SK-N-SH (cell line): Measurements from ENCODE around the gene TBX15. TPM values are rescaled to one million over a fixed set of nuclear protein-coding genes. Genes with fewer than 3 reads are reported as not detected.

Experiments used
- CTCF ChIA-PET: fragments of 300-600, 350-600 bp; formaldehyde crosslinking; extraction: SDS; loops from one replicate; lab custom pipeline; 2021; lab: Yijun Ruan, JAX
- POLR2A ChIA-PET: fragments of 350-600 bp; sonication (Branson Sonifier 250); formaldehyde crosslinking; extraction: SDS; loops from one replicate; lab custom pipeline; 2020; ENCODE audit warnings: antibody characterized with exemption, inconsistent platforms; lab: Yijun Ruan, JAX
- DNase-seq: peaks from one replicate; pipeline ENCODE4 v3.0.0; 2012
- H2AFZ ChIP-seq: fragments of 200-600 bp; sonication (generic); 2 replicates; pipeline ENCODE4 v1.8.1; 2016; ENCODE audit warnings: antibody characterized with exemption, mild to moderate bottlenecking, low read depth
- H3F3A ChIP-seq: fragments of 200-600 bp; sonication (generic); replicated peaks from 2 replicates; pipeline ENCODE3; 2016; ENCODE audit warnings: antibody characterized with exemption, mild to moderate bottlenecking; ENCODE audit not compliant: insufficient read depth
- H3K27ac ChIP-seq, 2 experiments: fragments of 200-500 bp in 1 of 2; fragments of 200-600 bp in 1 of 2; sonication (Bioruptor generic) in 1 of 2; sonication (generic), shearing (Covaris generic) in 1 of 2; 2 replicates each; pipeline versions ENCODE4 v1.5.1 to v1.6.1; 2014 to 2016; ENCODE audit warnings: low read depth in 2 of 2, inconsistent platforms in 1 of 2, low read length in 1 of 2, mild to moderate bottlenecking in 1 of 2, mixed read lengths in 1 of 2
- H3K27me3 ChIP-seq: fragments of 200-600 bp; sonication (generic), shearing (Covaris generic); 2 replicates; pipeline ENCODE4 v1.6.1; 2016; ENCODE audit warnings: mixed run types; ENCODE audit not compliant: insufficient read depth
- H3K36me3 ChIP-seq, 2 experiments: fragments of 200-500 bp in 1 of 2; fragments of 200-600 bp in 1 of 2; sonication (Bioruptor generic) in 1 of 2; sonication (generic) in 1 of 2; replicated peaks in 1 of 2; 2 replicates each; pipeline versions ENCODE3 to v1.5.1; 2014 to 2016; ENCODE audit warnings: low read length in 1 of 2, mild to moderate bottlenecking in 1 of 2; ENCODE audit not compliant: insufficient read depth in 2 of 2, control insufficient read depth in 1 of 2
- H3K4me1 ChIP-seq, 2 experiments: fragments of 200-500 bp in 1 of 2; fragments of 200-600 bp in 1 of 2; sonication (Bioruptor generic) in 1 of 2; sonication (generic), shearing (Covaris generic) in 1 of 2; 2 replicates each; pipeline versions ENCODE4 v1.5.1 to v1.6.1; 2014 to 2016; ENCODE audit warnings: low read depth in 1 of 2, low read length in 1 of 2, mixed run types in 1 of 2; ENCODE audit not compliant: insufficient read depth in 2 of 2, control insufficient read depth in 1 of 2
- H3K4me2 ChIP-seq: fragments of 200-600 bp; sonication (generic), shearing (Covaris generic); 2 replicates; pipeline ENCODE4 v1.6.1; 2017; ENCODE audit warnings: mixed run types
- H3K4me3 ChIP-seq, 2 experiments: fragments of 200-500 bp in 1 of 2; fragments of 200-600 bp in 1 of 2; sonication (Bioruptor generic) in 1 of 2; sonication (generic), shearing (Covaris generic) in 1 of 2; 2 replicates each; pipeline versions ENCODE4 v1.5.1 to v1.8.1; 2014 to 2016; ENCODE audit warnings: low read depth in 2 of 2, inconsistent platforms in 1 of 2, low read length in 1 of 2, mild to moderate bottlenecking in 1 of 2, mixed read lengths in 1 of 2, moderate library complexity in 1 of 2
- H3K79me2 ChIP-seq: fragments of 200-600 bp; sonication (generic); 2 replicates; pipeline ENCODE4 v1.8.1; 2017; ENCODE audit warnings: mild to moderate bottlenecking; ENCODE audit not compliant: insufficient read depth
- H3K9ac ChIP-seq: fragments of 200-600 bp; sonication (generic); 2 replicates; pipeline ENCODE4 v1.6.1; 2017; ENCODE audit warnings: mixed run types
- H3K9me2 ChIP-seq: fragments of 200-600 bp; sonication (generic); 2 replicates; pipeline ENCODE4 v1.6.1; 2017; ENCODE audit warnings: mixed run types
- H3K9me3 ChIP-seq: fragments of 200-600 bp; sonication (generic); 2 replicates; pipeline ENCODE4 v1.6.1; 2017; ENCODE audit warnings: mixed run types, mild to moderate bottlenecking, moderate library complexity
- H4K20me1 ChIP-seq: fragments of 200-600 bp; sonication (generic); 2 replicates; pipeline ENCODE4 v1.6.1; 2017; ENCODE audit warnings: mild to moderate bottlenecking, mixed run types; ENCODE audit not compliant: insufficient read depth
- EP300 ChIP-seq, 2 experiments: IDR thresholded peaks; 2 replicates each; pipeline versions ENCODE4 v1.4.0 to v1.6.1; 2012; ENCODE audit warnings: borderline replicate concordance in 1 of 2, low read depth in 1 of 2, low read length in 1 of 2
- EZH2phosphoT487 ChIP-seq: fragments of 200-600 bp; sonication (generic); IDR thresholded peaks from 2 replicates; pipeline ENCODE4 v1.6.1; 2017; ENCODE audit warnings: low read depth, mixed run types, mild to moderate bottlenecking, antibody characterized with exemption, moderate library complexity, borderline replicate concordance
- FOXJ3 ChIP-seq: sonication (generic); formaldehyde crosslinking; IDR thresholded peaks from 2 replicates; pipeline ENCODE4 v1.5.1; 2020; ENCODE audit warnings: mild to moderate bottlenecking, missing genetic modification reagents
- FOXM1 ChIP-seq: IDR thresholded peaks from 2 replicates; pipeline ENCODE4 v1.4.0; 2012; ENCODE audit warnings: low read depth, mild to moderate bottlenecking
- GATA2 ChIP-seq: sonication (generic); formaldehyde crosslinking; IDR thresholded peaks from 2 replicates; pipeline ENCODE4 v1.5.0; 2020; ENCODE audit warnings: mild to moderate bottlenecking, missing genetic modification reagents
- IRF3 ChIP-seq: fragments of 150-350 bp; IDR thresholded peaks from 2 replicates; pipeline ENCODE4 v1.6.1; 2016; ENCODE audit warnings: mild to moderate bottlenecking, low read depth, low read length
- NFIC ChIP-seq: IDR thresholded peaks from 2 replicates; pipeline ENCODE4 v1.4.0; 2012; ENCODE audit warnings: borderline replicate concordance
- POLR2AphosphoS5 ChIP-seq: IDR thresholded peaks from 2 replicates; pipeline ENCODE4 v1.6.1; 2012; ENCODE audit warnings: low read depth, low read length
- RCOR1 ChIP-seq: fragments of 150-350 bp; IDR thresholded peaks from 2 replicates; pipeline ENCODE4 v1.6.1; 2017; ENCODE audit warnings: antibody characterized with exemption, low read length
- TAF1 ChIP-seq: IDR thresholded peaks from 2 replicates; pipeline ENCODE4 v1.6.1; 2012; ENCODE audit warnings: low read depth, mild to moderate bottlenecking, low read length, moderate library complexity, borderline replicate concordance
- TCF12 ChIP-seq: IDR thresholded peaks from 2 replicates; pipeline ENCODE4 v1.4.0; 2012
- TEAD4 ChIP-seq: IDR thresholded peaks from 2 replicates; pipeline ENCODE4 v1.4.0; 2012; ENCODE audit warnings: mild to moderate bottlenecking, borderline replicate concordance; ENCODE audit not compliant: insufficient read depth
- YY1 ChIP-seq: IDR thresholded peaks from 2 replicates; pipeline ENCODE4 v1.4.0; 2012; ENCODE audit warnings: low read depth, mild to moderate bottlenecking
- WGBS: methylation state at CpG from one replicate; pipeline ENCODE4 v1.1.6; 2017; ENCODE audit warnings: low lambda C conversion rate; 5-methylcytosine and 5-hydroxymethylcytosine counted together
- polyA plus RNA-seq, 3 experiments: library from polyadenylated mRNA; depleted of rRNA; stranded (reverse); fragments of >200 nt; gene quantifications; 2 replicates each; pipeline ENCODE4 v1.2.3, GENCODE V29; 2012
- TF ChIP-seq, protein P1 (sequence below): IDR thresholded peaks from 2 replicates; pipeline ENCODE4 v1.4.0; 2012; ENCODE audit warnings: low read depth, borderline replicate concordance
- TF ChIP-seq, protein P2 (sequence below): fragments of 200-600 bp; sonication (generic); IDR thresholded peaks from 2 replicates; pipeline ENCODE4 v1.6.1; 2017; ENCODE audit warnings: antibody characterized with exemption, mild to moderate bottlenecking, moderate library complexity

TBX15 gene
- polyA plus RNA-seq, 1 of the 3 experiments (the other 2 are of a cell fraction) = 0.02 TPM

DNA sequence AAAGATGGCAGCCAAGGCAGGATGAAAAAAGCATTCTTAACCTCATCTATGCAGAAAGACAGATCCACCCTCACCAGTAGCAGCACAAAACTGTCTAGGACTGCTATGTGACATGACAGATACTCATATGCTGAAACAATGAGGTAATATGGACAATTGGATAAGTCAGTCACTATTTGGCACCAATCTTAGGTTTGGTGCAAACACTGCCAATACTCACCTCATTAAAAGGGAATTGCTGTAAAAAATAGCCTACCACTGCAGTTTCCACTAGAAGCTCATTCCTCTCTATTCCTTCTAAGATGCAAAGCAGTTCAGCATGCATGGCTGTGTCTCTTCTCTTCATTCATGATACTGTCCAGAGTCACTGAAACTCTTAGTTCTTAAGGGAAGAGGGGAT is 91.7 kb downstream of the TBX15 start:
- TF ChIP-seq TAF1 = no peak
- TF ChIP-seq TCF12 = no peak
- no peak for TF ChIP-seq NFIC
- TF ChIP-seq FOXJ3 (CRISPR knock-in tag) = no peak
- no peak for TF ChIP-seq EP300 (IDR thresholded peaks at IDR 0.05; ENCODE audit: borderline replicate concordance in 1 of 2, low read depth in 1 of 2, low read length in 1 of 2)
- TF ChIP-seq, protein P1, sequence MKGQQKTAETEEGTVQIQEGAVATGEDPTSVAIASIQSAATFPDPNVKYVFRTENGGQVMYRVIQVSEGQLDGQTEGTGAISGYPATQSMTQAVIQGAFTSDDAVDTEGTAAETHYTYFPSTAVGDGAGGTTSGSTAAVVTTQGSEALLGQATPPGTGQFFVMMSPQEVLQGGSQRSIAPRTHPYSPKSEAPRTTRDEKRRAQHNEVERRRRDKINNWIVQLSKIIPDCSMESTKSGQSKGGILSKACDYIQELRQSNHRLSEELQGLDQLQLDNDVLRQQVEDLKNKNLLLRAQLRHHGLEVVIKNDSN = no peak
- TF ChIP-seq FOXM1 = no peak
- TF ChIP-seq IRF3 = no peak
- TF ChIP-seq, protein P2, sequence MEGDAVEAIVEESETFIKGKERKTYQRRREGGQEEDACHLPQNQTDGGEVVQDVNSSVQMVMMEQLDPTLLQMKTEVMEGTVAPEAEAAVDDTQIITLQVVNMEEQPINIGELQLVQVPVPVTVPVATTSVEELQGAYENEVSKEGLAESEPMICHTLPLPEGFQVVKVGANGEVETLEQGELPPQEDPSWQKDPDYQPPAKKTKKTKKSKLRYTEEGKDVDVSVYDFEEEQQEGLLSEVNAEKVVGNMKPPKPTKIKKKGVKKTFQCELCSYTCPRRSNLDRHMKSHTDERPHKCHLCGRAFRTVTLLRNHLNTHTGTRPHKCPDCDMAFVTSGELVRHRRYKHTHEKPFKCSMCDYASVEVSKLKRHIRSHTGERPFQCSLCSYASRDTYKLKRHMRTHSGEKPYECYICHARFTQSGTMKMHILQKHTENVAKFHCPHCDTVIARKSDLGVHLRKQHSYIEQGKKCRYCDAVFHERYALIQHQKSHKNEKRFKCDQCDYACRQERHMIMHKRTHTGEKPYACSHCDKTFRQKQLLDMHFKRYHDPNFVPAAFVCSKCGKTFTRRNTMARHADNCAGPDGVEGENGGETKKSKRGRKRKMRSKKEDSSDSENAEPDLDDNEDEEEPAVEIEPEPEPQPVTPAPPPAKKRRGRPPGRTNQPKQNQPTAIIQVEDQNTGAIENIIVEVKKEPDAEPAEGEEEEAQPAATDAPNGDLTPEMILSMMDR = no peak
- TF ChIP-seq YY1 = no peak
- no peak for TF ChIP-seq EZH2phosphoT487
- no peak for TF ChIP-seq GATA2 (CRISPR knock-in tag)
- Histone ChIP-seq H4K20me1 (no peaks in the 10 kb centered on the region), H3K4me2 (no peak overlapping the region), H3K79me2 (no peaks in the 10 kb centered on the region), H3K4me3 (no peak overlapping the region), H3K27ac (no peak overlapping the region), H3K36me3 (no peaks in the 10 kb centered on the region), H3K27me3 (no peaks in the 10 kb centered on the region), H3K9ac (no peak overlapping the region), H2AFZ (no peak overlapping the region), H3F3A (no peaks in the 10 kb centered on the region), H3K9me2 (no peaks in the 10 kb centered on the region), H3K4me1 (no peaks in the 10 kb centered on the region), H3K9me3 (no peaks in the 10 kb centered on the region)
- no peak for DNase-seq
- POLR2A ChIA-PET = no interaction called here
- CTCF ChIA-PET = no interaction called here

- no peaks in the 10 kb centered on the region for H3K9me2 ChIP-seq
- CTCF ChIA-PET = no interaction called here
- no peak overlapping the region for H3K4me2 ChIP-seq
- no peaks in the 10 kb centered on the region for H3K9me3 ChIP-seq
- POLR2A ChIA-PET = no interaction called here
- H3F3A ChIP-seq = no peaks in the 10 kb centered on the region
- no peaks in the 10 kb centered on the region for H3K4me1 ChIP-seq
- no peaks in the 10 kb centered on the region for H3K36me3 ChIP-seq
- no peak overlapping the region for H3K27ac ChIP-seq
- H3K9ac ChIP-seq = no peak overlapping the region
- no peak for DNase-seq
- H2AFZ ChIP-seq = no peak overlapping the region
- no peaks in the 10 kb centered on the region for H3K79me2 ChIP-seq
- no peak for TF ChIP-seq POLR2AphosphoS5
- TF ChIP-seq TEAD4 = no peak
- no peak for TF ChIP-seq RCOR1
- H3K27me3 ChIP-seq = no peaks in the 10 kb centered on the region
- 9% methylated on average over 3 of the region's 3 CpGs for WGBS
- no peak overlapping the region for H3K4me3 ChIP-seq
- H4K20me1 ChIP-seq = no peaks in the 10 kb centered on the region
Observed at GRCh38 chr1:118894836-118895235, 93.3 kb downstream of the TBX15 start.
